K562 (cell line): ENCODE results near the gene ATP4B. TPM values are rescaled to one million over a fixed set of nuclear protein-coding genes. Genes with fewer than 3 reads are reported as not detected.

ENCODE experiments used
- ATAC-seq: fragments of 200-7000 bp; cut with Tn5 transposase; 3 replicates; pipeline ENCODE4 v1.9.1; 2020; ENCODE audit warnings: moderate library complexity
- BruUV-seq: library from RNA; stranded (reverse); fragments of 400-500 nt; replicated peaks from 2 replicates; lab custom pipeline; 2021; lab: Mats Ljungman, UMichigan
- CTCF ChIA-PET: fragments of 300-600 bp; formaldehyde crosslinking; extraction: SDS; loops from one replicate; lab custom pipeline; 2021; ENCODE audit warnings: low intra/inter-chr PET ratio; lab: Yijun Ruan, JAX
- POLR2A ChIA-PET: fragments of 300-600, 350-650 bp; sonication (Branson Sonifier 250); formaldehyde crosslinking; extraction: SDS; loops from one replicate; lab custom pipeline; 2021; ENCODE audit warnings: antibody characterized with exemption, inconsistent platforms; lab: Yijun Ruan, JAX
- DNase-seq, 4 experiments: peaks; one replicate each; pipeline versions ENCODE4 v3.0.0 to v3.0.0-alpha.2; 2011 to 2018; ENCODE audit warnings: low spot score in 3 of 4, mixed read lengths in 3 of 4; ENCODE audit errors: extremely low read depth in 1 of 4
- FAIRE-seq: peaks from 2 replicates; lab custom pipeline; 2011; peaks lifted over from hg19 to GRCh38; lab: Jason Lieb, UNC
- H2AFZ ChIP-seq: 2 replicates; pipeline ENCODE4 v1.6.0; 2011; ENCODE audit warnings: low read depth, low read length, control low read depth, inconsistent platforms
- H3K27ac ChIP-seq: fragments of 200-600 bp; 3 replicates; pipeline ENCODE4 v1.8.0; 2011; ENCODE audit warnings: low read depth, mild to moderate bottlenecking, control low read depth, inconsistent platforms, low read length, moderate library complexity, mixed read lengths; ENCODE audit errors: extremely low read depth
- H3K27me3 ChIP-seq, 2 experiments: fragments of 300-600 bp in 1 of 2; 2 replicates in 1 of 2; 3 replicates in 1 of 2; pipeline versions ENCODE4 v1.6.0 to v1.8.0; 2011; ENCODE audit warnings: inconsistent platforms in 2 of 2, low read length in 2 of 2, mild to moderate bottlenecking in 1 of 2, mixed read lengths in 1 of 2, moderate library complexity in 1 of 2; ENCODE audit not compliant: control insufficient read depth in 2 of 2, insufficient read depth in 2 of 2
- H3K36me3 ChIP-seq: fragments of 300-600 bp; 3 replicates; pipeline ENCODE4 v1.8.0; 2011; ENCODE audit warnings: mild to moderate bottlenecking, low read length, inconsistent platforms; ENCODE audit not compliant: control insufficient read depth, insufficient read depth
- H3K4me1 ChIP-seq, 2 experiments: fragments of 200-600 bp in 1 of 2; replicated peaks in 1 of 2; 2 replicates in 1 of 2; 3 replicates in 1 of 2; pipeline versions ENCODE4 v1.5.1 to v1.8.0; 2011; ENCODE audit warnings: inconsistent platforms in 2 of 2, low read length in 2 of 2, mild to moderate bottlenecking in 1 of 2, mixed read lengths in 1 of 2, moderate library complexity in 1 of 2; ENCODE audit not compliant: control insufficient read depth in 2 of 2, insufficient read depth in 2 of 2
- H3K4me2 ChIP-seq: 2 replicates; pipeline ENCODE4 v1.6.1; 2011; ENCODE audit warnings: low read length, control low read depth, inconsistent platforms, mixed read lengths; ENCODE audit not compliant: insufficient read depth
- H3K4me3 ChIP-seq: fragments of 200-600 bp; sonication (generic), shearing (Covaris generic); 2 replicates; pipeline ENCODE4 v1.5.1; 2016; ENCODE audit warnings: control low read depth, inconsistent platforms
- H3K79me2 ChIP-seq: fragments of 200-600 bp; 3 replicates; pipeline ENCODE4 v1.8.0; 2011; ENCODE audit warnings: low read length, inconsistent platforms; ENCODE audit not compliant: control insufficient read depth, insufficient read depth
- H3K9ac ChIP-seq, 2 experiments: 2 replicates each; pipeline versions ENCODE4 v1.6.0 to v1.6.1; 2011; ENCODE audit warnings: low read depth in 2 of 2, low read length in 2 of 2, control low read depth in 1 of 2, inconsistent platforms in 1 of 2, mild to moderate bottlenecking in 1 of 2, mixed read lengths in 1 of 2; ENCODE audit not compliant: insufficient read depth in 1 of 2
- H3K9me1 ChIP-seq: one replicate; pipeline ENCODE4 v1.6.0; 2011; ENCODE audit warnings: inconsistent platforms, mild to moderate bottlenecking, low read length, moderate library complexity; ENCODE audit not compliant: control insufficient read depth, insufficient read depth
- H3K9me3 ChIP-seq: replicated peaks from 2 replicates; pipeline ENCODE4 v1.5.1; 2011; ENCODE audit warnings: low read depth, low read length, inconsistent platforms; ENCODE audit not compliant: control insufficient read depth, insufficient read depth
- H4K20me1 ChIP-seq: replicated peaks from 2 replicates; pipeline ENCODE4 v1.6.1; 2011; ENCODE audit warnings: low read length, inconsistent platforms, mixed read lengths; ENCODE audit not compliant: control insufficient read depth, insufficient read depth
- BCL6 ChIP-seq: fragments of 250-450 bp; sonication (Bioruptor Pico); IDR thresholded peaks from 2 replicates; pipeline ENCODE4 v1.4.0; 2020
- RBM22 ChIP-seq: fragments of 200-400 bp; formaldehyde crosslinking; IDR thresholded peaks from 2 replicates; pipeline ENCODE4 v1.6.1; 2018; ENCODE audit warnings: low read length, low read depth; ENCODE audit not compliant: poor library complexity, severe bottlenecking
- TEAD2 ChIP-seq: fragments of 450-650 bp; IDR thresholded peaks from 2 replicates; pipeline ENCODE4 v1.6.1; 2016; ENCODE audit warnings: missing genetic modification characterization, control low read depth, missing compliant biosample characterization
- ZNF77 ChIP-seq: fragments of 250-450 bp; sonication (Bioruptor Pico); IDR thresholded peaks from 2 replicates; pipeline ENCODE4 v1.5.0; 2020
- WGBS: fragments of 100-300 bp; shearing (Covaris generic); methylation state at CpG from one replicate; pipeline ENCODE4 v1.1.6; 2016; ENCODE audit warnings: low coverage, mixed read lengths; ENCODE audit not compliant: insufficient coverage; ENCODE audit errors: missing lambda C conversion rate; 5-methylcytosine and 5-hydroxymethylcytosine counted together
- in situ Hi-C: fragments of 300-500 bp; cut with MboI; formaldehyde crosslinking; loops from 4 replicates; pipeline ENCODE4 v1.15.0; 2018; ENCODE audit warnings: inconsistent platforms, mixed read lengths
- intact Hi-C: fragments of 100-400 bp; cut with micrococcal nuclease; formaldehyde crosslinking; loops from 2 replicates; pipeline ENCODE4 v1.14.2; 2022
- polyA plus RNA-seq, 8 experiments: library from polyadenylated mRNA; depleted of rRNA in 4 of 8; stranded (reverse) in 5 of 8; unstranded in 3 of 8; fragments of >200 nt; fragmentation: Nextera tagmentation in 2 of 8; fragmentation: Illumina TruSeq in 1 of 8; extraction: Ambion mirVana in 2 of 8; extraction: Trizol in 1 of 8; gene quantifications; 2 replicates each; pipeline versions ENCODE4 v1.2.1 to v1.2.3, GENCODE V29; 2011 to 2014; ENCODE audit warnings: inconsistent platforms in 1 of 8, missing spikeins in 1 of 8
- total RNA-seq, 7 experiments: library from RNA; depleted of rRNA in 6 of 7; stranded (reverse); fragments of >200 nt in 6 of 7; fragmentation: Illumina TruSeq in 2 of 7; extraction: Trizol in 2 of 7; gene quantifications; 2 replicates each; pipeline versions ENCODE4 v1.2.1 to v1.2.3, GENCODE V29; 2011 to 2021; ENCODE audit warnings: low replicate concordance in 1 of 7
- TF ChIP-seq, protein P1 (sequence below): sonication (generic); formaldehyde crosslinking; IDR thresholded peaks from 2 replicates; pipeline ENCODE4 v1.8.0; 2022; ENCODE audit warnings: mild to moderate bottlenecking, missing genetic modification reagents
- TF ChIP-seq, protein P2 (sequence below): sonication (generic); formaldehyde crosslinking; IDR thresholded peaks from 2 replicates; pipeline ENCODE4 v1.8.0; 2023; ENCODE audit warnings: mild to moderate bottlenecking, missing genetic modification reagents

Gene ATP4B
- total and polyA plus RNA-seq, 9 of the 15 experiments (the other 6 are each of a cell fraction or from before 2014, with no cell fraction given): not detected

DNA sequence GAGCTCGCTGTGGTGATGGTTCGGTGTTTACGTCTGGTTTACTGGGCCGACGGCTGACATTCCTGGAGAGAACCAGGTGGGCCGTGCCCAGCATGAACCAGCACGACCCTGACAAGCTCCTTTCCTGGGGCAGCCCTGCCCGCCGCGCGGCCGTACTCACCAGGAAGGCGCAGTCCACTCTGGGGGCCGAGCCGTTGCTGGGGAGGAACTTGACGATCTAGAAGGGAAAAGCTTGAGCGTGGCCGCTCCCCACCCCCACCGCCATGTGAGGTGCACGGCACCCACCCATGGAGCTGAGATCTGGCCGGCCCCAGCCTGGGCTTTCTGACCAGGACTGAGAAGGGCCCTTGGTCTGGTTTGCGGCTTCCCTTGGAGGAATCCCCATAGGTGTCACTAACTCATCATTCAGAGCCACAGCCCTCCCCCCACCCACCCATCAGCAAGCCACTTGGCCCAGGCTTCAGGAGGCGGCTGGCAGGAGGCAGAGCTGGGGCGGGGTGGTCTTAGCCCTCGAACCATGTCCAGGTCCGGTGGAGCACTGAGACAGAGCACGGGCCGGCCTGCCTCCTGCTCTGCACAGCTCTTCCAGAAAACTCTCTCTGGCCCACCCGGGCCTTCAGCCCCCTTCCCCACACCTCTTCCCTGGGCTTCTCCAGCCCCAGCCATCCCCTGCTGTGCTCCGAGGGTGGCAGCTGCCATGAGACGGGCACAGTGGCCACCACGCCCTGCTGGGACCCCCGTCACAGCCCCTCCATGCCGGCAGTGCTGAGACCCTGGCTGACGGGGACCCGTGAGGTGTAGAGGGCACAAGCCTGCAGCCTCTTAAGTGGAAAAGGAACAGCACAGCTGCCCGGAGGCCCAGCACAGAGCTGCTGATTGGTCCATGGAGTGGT, 6.2 kb downstream of the ATP4B start:
- Histone ChIP-seq H3K4me1 (peaks cover 0 to 7% of the 10 kb centered on the region in 2 experiments; a peak in 1 of 5 replicates), H3K4me3 (no peak overlapping the region), H3K4me2 (no peak overlapping the region), H3K9me1 (no peaks in the 10 kb centered on the region), H3K36me3 (no peaks in the 10 kb centered on the region), H3K79me2 (no peaks in the 10 kb centered on the region), H4K20me1 (no peaks in the 10 kb centered on the region; the same call in 1 of the 2 replicates), H3K27ac (no peak overlapping the region), H3K9ac (no peak overlapping the region), H3K27me3 (peaks cover 13 to 53% of the 10 kb centered on the region in 2 experiments; a peak in 4 of 5 replicates), H2AFZ (no peak overlapping the region), H3K9me3 (no peaks in the 10 kb centered on the region)
- ChIA-PET POLR2A (interaction anchor here (0.6 kb wide), 1 partner anchor 1409 kb away, joined by 5 read pairs; no protein-coding TSS in a partner anchor), CTCF (no interaction called here)
- intact Hi-C loops (no loop called here), in situ Hi-C loops (loop anchor here (10.0 kb wide), 1 partner anchor 263 kb away; no protein-coding TSS in a partner anchor)
- no peak for ATAC-seq
- FAIRE-seq: no peak
- 29% methylated on average over 24 of the region's 37 CpGs for WGBS
- BruUV-seq: no TSS peak
- TF ChIP-seq TEAD2 (tag) (no peak), BCL6 (CRISPR knock-in tag) (no peak), RBM22 (no peak), ZNF77 (CRISPR knock-in tag) (no peak)
- TF ChIP-seq, protein P1, sequence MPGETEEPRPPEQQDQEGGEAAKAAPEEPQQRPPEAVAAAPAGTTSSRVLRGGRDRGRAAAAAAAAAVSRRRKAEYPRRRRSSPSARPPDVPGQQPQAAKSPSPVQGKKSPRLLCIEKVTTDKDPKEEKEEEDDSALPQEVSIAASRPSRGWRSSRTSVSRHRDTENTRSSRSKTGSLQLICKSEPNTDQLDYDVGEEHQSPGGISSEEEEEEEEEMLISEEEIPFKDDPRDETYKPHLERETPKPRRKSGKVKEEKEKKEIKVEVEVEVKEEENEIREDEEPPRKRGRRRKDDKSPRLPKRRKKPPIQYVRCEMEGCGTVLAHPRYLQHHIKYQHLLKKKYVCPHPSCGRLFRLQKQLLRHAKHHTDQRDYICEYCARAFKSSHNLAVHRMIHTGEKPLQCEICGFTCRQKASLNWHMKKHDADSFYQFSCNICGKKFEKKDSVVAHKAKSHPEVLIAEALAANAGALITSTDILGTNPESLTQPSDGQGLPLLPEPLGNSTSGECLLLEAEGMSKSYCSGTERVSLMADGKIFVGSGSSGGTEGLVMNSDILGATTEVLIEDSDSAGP (CRISPR knock-in tag): no peak
- TF ChIP-seq, protein P2, sequence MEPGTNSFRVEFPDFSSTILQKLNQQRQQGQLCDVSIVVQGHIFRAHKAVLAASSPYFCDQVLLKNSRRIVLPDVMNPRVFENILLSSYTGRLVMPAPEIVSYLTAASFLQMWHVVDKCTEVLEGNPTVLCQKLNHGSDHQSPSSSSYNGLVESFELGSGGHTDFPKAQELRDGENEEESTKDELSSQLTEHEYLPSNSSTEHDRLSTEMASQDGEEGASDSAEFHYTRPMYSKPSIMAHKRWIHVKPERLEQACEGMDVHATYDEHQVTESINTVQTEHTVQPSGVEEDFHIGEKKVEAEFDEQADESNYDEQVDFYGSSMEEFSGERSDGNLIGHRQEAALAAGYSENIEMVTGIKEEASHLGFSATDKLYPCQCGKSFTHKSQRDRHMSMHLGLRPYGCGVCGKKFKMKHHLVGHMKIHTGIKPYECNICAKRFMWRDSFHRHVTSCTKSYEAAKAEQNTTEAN: no peak
- TF ChIP-seq, all 486 proteins: peak for 0
- no peak for DNase-seq
